ENCODE measurements around the gene RERE. TPM values are rescaled to one million over a fixed set of nuclear protein-coding genes. Genes with fewer than 3 reads are reported as not detected.

Gene RERE
- total RNA-seq, 1 experiment from 2014 or later = 73.4 TPM

- intact Hi-C loops (cut with micrococcal nuclease; ENCODE audit: unreplicated experiment) = no loop called here
- H3K9me2 ChIP-seq (ENCODE audit: insufficient read depth) = no peaks in the 10 kb centered on the region
- CTCF ChIA-PET = no interaction called here
- 0 out of 2 replicates have a peak, but pooled peaks cover 13% of the 10 kb centered on the region for H3F3A ChIP-seq (ENCODE audit: insufficient read depth, low read depth)
- peaks cover 11% of the 10 kb centered on the region for H3K4me1 ChIP-seq (replicated peaks; ENCODE audit: insufficient read depth)
- DNase-seq = no peak
- no peak overlapping the region for H3K4me3 ChIP-seq
- TF ChIP-seq EZH2 (IDR thresholded peaks at IDR 0.05; ENCODE audit: low read depth) (no peak), CTCF (conservative IDR thresholded peaks at IDR 0.05) (no peak)
- no peaks in the 10 kb centered on the region for H3K36me3 ChIP-seq (ENCODE audit: low read depth)
- no peak overlapping the region for H3K4me2 ChIP-seq
- POLR2A ChIA-PET (ENCODE audit: unreplicated experiment) = no interaction called here
- no peak overlapping the region for H3K27ac ChIP-seq
- no peaks in the 10 kb centered on the region for H3K27me3 ChIP-seq (ENCODE audit: insufficient read depth, low read depth)
- peaks cover 3% of the 10 kb centered on the region; the same call in 1 of the 2 replicates for H4K20me1 ChIP-seq (ENCODE audit: insufficient read depth)
- no TSS peak for BruUV-seq (replicated peaks)
- no peaks in the 10 kb centered on the region for H3K9me3 ChIP-seq (ENCODE audit: insufficient read depth, low read depth)
- no peaks in the 10 kb centered on the region for H3K79me2 ChIP-seq (ENCODE audit: low read depth)
- no peak overlapping the region for H2AFZ ChIP-seq
Observed at GRCh38 chr1:8746554-8746953, 70.9 kb downstream of the RERE start.

GRCh38 chr1:8745749-8746390, 71.6 kb downstream of the RERE start:
- H3K36me3 ChIP-seq (ENCODE audit: low read depth) = no peaks in the 10 kb centered on the region
- H3K27ac ChIP-seq = no peak overlapping the region
- no peak overlapping the region for H2AFZ ChIP-seq
- H3K4me1 ChIP-seq (replicated peaks; ENCODE audit: insufficient read depth) = peaks cover 13% of the 10 kb centered on the region
- H3F3A ChIP-seq (ENCODE audit: insufficient read depth, low read depth) = 0 out of 2 replicates have a peak, but pooled peaks cover 13% of the 10 kb centered on the region
- H3K9me3 ChIP-seq (ENCODE audit: insufficient read depth, low read depth) = no peaks in the 10 kb centered on the region
- BruUV-seq (replicated peaks) = no TSS peak
- TF ChIP-seq CTCF (conservative IDR thresholded peaks at IDR 0.05) = no peak
- TF ChIP-seq EZH2 (IDR thresholded peaks at IDR 0.05; ENCODE audit: low read depth) = no peak
- H3K79me2 ChIP-seq (ENCODE audit: low read depth) = no peaks in the 10 kb centered on the region
- H3K27me3 ChIP-seq (ENCODE audit: insufficient read depth, low read depth) = no peaks in the 10 kb centered on the region
- no peak overlapping the region for H3K4me3 ChIP-seq
- no peak overlapping the region for H3K4me2 ChIP-seq
- H3K9me2 ChIP-seq (ENCODE audit: insufficient read depth) = no peaks in the 10 kb centered on the region
- intact Hi-C loops (cut with micrococcal nuclease; ENCODE audit: unreplicated experiment) = no loop called here
- H4K20me1 ChIP-seq (ENCODE audit: insufficient read depth) = peaks cover 3% of the 10 kb centered on the region; the same call in 1 of the 2 replicates
- no peak for DNase-seq
- ChIA-PET CTCF (no interaction called here), POLR2A (ENCODE audit: unreplicated experiment) (no interaction called here)

GRCh38 chr1:8745346-8745745, 72.1 kb downstream of the RERE start:
- no peaks in the 10 kb centered on the region for H3K79me2 ChIP-seq (ENCODE audit: low read depth)
- no peak for DNase-seq
- intact Hi-C loops (cut with micrococcal nuclease; ENCODE audit: unreplicated experiment) = no loop called here
- ChIA-PET CTCF (no interaction called here), POLR2A (ENCODE audit: unreplicated experiment) (no interaction called here)
- BruUV-seq (replicated peaks) = no TSS peak
- H2AFZ ChIP-seq = no peak overlapping the region
- no peaks in the 10 kb centered on the region for H3K9me2 ChIP-seq (ENCODE audit: insufficient read depth)
- peaks cover 17% of the 10 kb centered on the region for H3K4me1 ChIP-seq (replicated peaks; ENCODE audit: insufficient read depth)
- H3K27ac ChIP-seq = no peak overlapping the region
- H3F3A ChIP-seq (ENCODE audit: insufficient read depth, low read depth) = 0 out of 2 replicates have a peak, but pooled peaks cover 13% of the 10 kb centered on the region
- no peak overlapping the region for H3K4me2 ChIP-seq
- TF ChIP-seq CTCF (conservative IDR thresholded peaks at IDR 0.05) (no peak), EZH2 (IDR thresholded peaks at IDR 0.05; ENCODE audit: low read depth) (no peak)
- H4K20me1 ChIP-seq (ENCODE audit: insufficient read depth) = peaks cover 3% of the 10 kb centered on the region; the same call in 1 of the 2 replicates
- no peak overlapping the region for H3K4me3 ChIP-seq
- no peaks in the 10 kb centered on the region for H3K36me3 ChIP-seq (ENCODE audit: low read depth)
- H3K9me3 ChIP-seq (ENCODE audit: insufficient read depth, low read depth) = no peaks in the 10 kb centered on the region
- H3K27me3 ChIP-seq (ENCODE audit: insufficient read depth, low read depth) = no peaks in the 10 kb centered on the region

Measured in PC-9 (cell line).